Trophoblast cell (in vitro differentiated cells and primary cell): ENCODE results near the gene NFKB2.

ENCODE experiments used
- DNase-seq, 2 donors: peaks; one replicate each; pipeline ENCODE4 v3.0.0-alpha.2; 2016
- H2AFZ ChIP-seq: 2 replicates; pipeline ENCODE4 v1.6.1; 2013; ENCODE audit warnings: low read length, moderate library complexity, mild to moderate bottlenecking; ENCODE audit not compliant: insufficient read depth, poor library complexity
- H2AK5ac ChIP-seq: 2 replicates; pipeline ENCODE4 v1.6.1; 2013; ENCODE audit warnings: mild to moderate bottlenecking, low read length
- H2BK120ac ChIP-seq: 2 replicates; pipeline ENCODE4 v1.6.1; 2013; ENCODE audit warnings: low read length, mild to moderate bottlenecking, moderate library complexity; ENCODE audit not compliant: insufficient read depth, poor library complexity
- H2BK12ac ChIP-seq: 2 replicates; pipeline ENCODE4 v1.6.1; 2013; ENCODE audit warnings: mild to moderate bottlenecking, low read length, moderate library complexity
- H2BK5ac ChIP-seq: 2 replicates; pipeline ENCODE4 v1.6.1; 2013; ENCODE audit warnings: low read length, low read depth, moderate library complexity, mild to moderate bottlenecking; ENCODE audit not compliant: poor library complexity
- H3K14ac ChIP-seq: 2 replicates; pipeline ENCODE4 v1.6.1; 2013; ENCODE audit warnings: mild to moderate bottlenecking, low read length
- H3K18ac ChIP-seq: 2 replicates; pipeline ENCODE4 v1.6.1; 2013; ENCODE audit warnings: mild to moderate bottlenecking, low read length
- H3K23ac ChIP-seq: 2 replicates; pipeline ENCODE4 v1.6.1; 2013; ENCODE audit warnings: low read length
- H3K27ac ChIP-seq: 2 replicates; pipeline ENCODE4 v1.5.1; 2013; ENCODE audit warnings: low read depth, mild to moderate bottlenecking, inconsistent platforms, low read length, moderate library complexity
- H3K27me3 ChIP-seq: 2 replicates; pipeline ENCODE4 v1.6.1; 2013; ENCODE audit warnings: inconsistent platforms, mild to moderate bottlenecking, low read length, moderate library complexity; ENCODE audit not compliant: insufficient read depth
- H3K36me3 ChIP-seq, 2 experiments: 1 replicate in 1 of 2; 2 replicates in 1 of 2; pipeline ENCODE4 v1.6.1; 2013; ENCODE audit warnings: low read length in 2 of 2, mild to moderate bottlenecking in 2 of 2, moderate library complexity in 1 of 2; ENCODE audit not compliant: insufficient read depth in 2 of 2, control insufficient read depth in 1 of 2
- H3K4ac ChIP-seq: 2 replicates; pipeline ENCODE4 v1.6.1; 2013; ENCODE audit warnings: low read depth, mild to moderate bottlenecking, low read length, moderate library complexity
- H3K4me1 ChIP-seq, 2 experiments: 1 replicate in 1 of 2; 2 replicates in 1 of 2; pipeline ENCODE4 v1.6.1; 2013; ENCODE audit warnings: low read length in 2 of 2, mild to moderate bottlenecking in 2 of 2, moderate library complexity in 1 of 2; ENCODE audit not compliant: insufficient read depth in 2 of 2, control insufficient read depth in 1 of 2
- H3K4me2 ChIP-seq: 2 replicates; pipeline ENCODE4 v1.6.1; 2013; ENCODE audit warnings: inconsistent platforms, mild to moderate bottlenecking, low read length, moderate library complexity
- H3K4me3 ChIP-seq: 2 replicates; pipeline ENCODE4 v1.5.1; 2013; ENCODE audit warnings: mild to moderate bottlenecking, low read depth, low read length, inconsistent platforms
- H3K79me1 ChIP-seq: one replicate; pipeline ENCODE4 v1.6.1; 2013; ENCODE audit warnings: low read length
- H3K79me2 ChIP-seq: 2 replicates; pipeline ENCODE4 v1.6.1; 2013; ENCODE audit warnings: low read length, mild to moderate bottlenecking; ENCODE audit not compliant: control insufficient read depth, insufficient read depth, poor library complexity
- H3K9ac ChIP-seq: 2 replicates; pipeline ENCODE4 v1.6.1; 2013; ENCODE audit warnings: mild to moderate bottlenecking, low read length
- H3K9me3 ChIP-seq: 2 replicates; pipeline ENCODE4 v1.6.1; 2013; ENCODE audit warnings: low read depth, mild to moderate bottlenecking, control low read depth, inconsistent platforms, low read length; ENCODE audit not compliant: insufficient read depth
- H4K12ac ChIP-seq: 2 replicates; pipeline ENCODE4 v1.6.1; 2013; ENCODE audit warnings: low read depth, mild to moderate bottlenecking, low read length, moderate library complexity
- H4K8ac ChIP-seq: 2 replicates; pipeline ENCODE4 v1.6.1; 2013; ENCODE audit warnings: low read depth, mild to moderate bottlenecking, low read length, moderate library complexity
- H4K91ac ChIP-seq: one replicate; pipeline ENCODE4 v1.6.1; 2013; ENCODE audit warnings: low read depth, mild to moderate bottlenecking, low read length, moderate library complexity
- WGBS: extraction: QIAGEN DNeasy Blood & Tissue Kit; methylation state at CpG from one replicate; pipeline ENCODE4 v1.1.7; 2013; ENCODE audit warnings: missing lambda C conversion rate; ENCODE audit not compliant: insufficient read length, insufficient coverage; ENCODE audit errors: extremely low coverage; 5-methylcytosine and 5-hydroxymethylcytosine counted together

NFKB2 gene

DNA sequence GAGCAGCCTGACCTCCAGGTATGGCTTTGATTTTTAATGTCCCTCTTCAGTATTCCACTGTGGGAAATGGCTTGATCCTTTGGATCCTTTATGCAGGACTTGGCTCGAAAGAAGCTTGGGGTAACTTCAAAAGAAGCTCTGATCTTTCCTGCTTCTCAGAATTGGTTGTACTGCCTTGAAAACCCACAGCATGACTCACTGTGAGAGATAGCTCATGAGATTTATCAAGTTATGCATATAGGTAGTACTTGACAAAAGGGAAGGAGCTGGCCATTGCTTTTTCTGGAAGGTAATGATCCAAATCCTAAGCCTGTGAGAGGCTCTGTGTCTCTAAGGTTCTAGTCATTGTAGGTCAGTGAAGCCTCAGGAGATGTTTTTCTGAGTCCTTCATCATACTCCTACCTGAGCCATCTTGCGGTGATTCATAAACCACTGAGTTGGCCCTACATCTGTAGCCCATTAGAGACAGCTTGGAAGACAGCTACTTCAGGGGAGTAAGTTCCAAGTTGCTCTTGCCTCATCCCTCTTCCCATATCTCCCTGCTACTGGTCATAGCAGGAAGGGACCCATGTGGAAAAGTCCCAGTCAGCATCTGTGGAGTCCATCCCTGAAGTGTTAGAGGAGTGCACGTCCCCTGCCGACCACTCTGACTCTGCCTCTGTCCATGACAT is 36.7 kb upstream of the NFKB2 start:
- Histone ChIP-seq H4K8ac (no peak overlapping the region), H2AFZ (no peak overlapping the region), H3K9ac (no peak overlapping the region)

DNA sequence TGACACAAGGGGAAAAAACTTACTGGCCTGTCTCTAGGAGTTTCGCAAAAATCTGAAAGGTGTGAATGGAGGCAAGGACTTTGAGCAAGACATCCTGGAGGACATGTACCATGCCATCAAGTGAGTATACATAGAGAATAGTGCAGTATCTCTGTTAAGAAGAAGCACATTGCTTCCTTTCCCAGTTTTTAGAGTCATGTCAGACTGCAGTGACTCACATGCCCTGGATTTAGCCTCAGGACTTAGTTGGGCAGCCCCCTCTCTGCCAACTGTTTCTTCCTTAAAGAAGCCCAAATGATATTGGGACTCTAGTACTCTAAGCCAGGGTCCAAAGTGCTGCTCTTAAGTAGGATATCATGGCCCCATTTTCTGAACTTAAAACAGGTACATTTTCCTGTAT is 28.1 kb upstream of the NFKB2 start:
- Histone ChIP-seq H2AFZ (no peak overlapping the region), H3K27ac (no peak overlapping the region), H3K4me2 (no peak overlapping the region), H2AK5ac (no peak overlapping the region), H3K27me3 (no peaks in the 10 kb centered on the region), H3K79me1 (no peaks in the 10 kb centered on the region), H3K14ac (no peak overlapping the region), H3K9ac (no peak overlapping the region), H4K91ac (no peak overlapping the region), H4K8ac (no peak overlapping the region), H2BK120ac (no peak overlapping the region), H2BK5ac (no peak overlapping the region), H3K79me2 (no peaks in the 10 kb centered on the region), H3K4ac (no peak overlapping the region), H2BK12ac (no peak overlapping the region), H3K4me3 (no peak overlapping the region), H3K9me3 (no peaks in the 10 kb centered on the region), H3K23ac (no peak overlapping the region), H4K12ac (no peak overlapping the region), H3K18ac (no peak overlapping the region), H3K36me3 (peaks cover 55 to 80% of the 10 kb centered on the region in 2 experiments), H3K4me1 (peaks cover 10 to 14% of the 10 kb centered on the region in 2 experiments)
- WGBS, result no CpG with 5 or more reads among the region's 1 CpG
- DNase-seq, result no peak

More for the DNA sequence above, 36.7 kb upstream of the NFKB2 start:
- Histone ChIP-seq H2BK12ac (no peak overlapping the region), H3K4ac (no peak overlapping the region), H3K79me2 (no peaks in the 10 kb centered on the region), H3K23ac (no peak overlapping the region), H3K18ac (no peak overlapping the region), H3K4me3 (no peak overlapping the region), H3K36me3 (peaks cover 34 to 73% of the 10 kb centered on the region in 2 experiments), H4K91ac (no peak overlapping the region), H3K27ac (no peak overlapping the region), H3K14ac (no peak overlapping the region), H3K27me3 (no peaks in the 10 kb centered on the region), H2AK5ac (no peak overlapping the region), H3K4me2 (no peak overlapping the region), H4K12ac (no peak overlapping the region), H2BK120ac (no peak overlapping the region), H2BK5ac (no peak overlapping the region), H3K79me1 (no peaks in the 10 kb centered on the region), H3K9me3 (no peaks in the 10 kb centered on the region), H3K4me1 (no peaks in the 10 kb centered on the region)
- WGBS, result no CpG with 5 or more reads among the region's 4 CpGs
- no peak for DNase-seq

DNA sequence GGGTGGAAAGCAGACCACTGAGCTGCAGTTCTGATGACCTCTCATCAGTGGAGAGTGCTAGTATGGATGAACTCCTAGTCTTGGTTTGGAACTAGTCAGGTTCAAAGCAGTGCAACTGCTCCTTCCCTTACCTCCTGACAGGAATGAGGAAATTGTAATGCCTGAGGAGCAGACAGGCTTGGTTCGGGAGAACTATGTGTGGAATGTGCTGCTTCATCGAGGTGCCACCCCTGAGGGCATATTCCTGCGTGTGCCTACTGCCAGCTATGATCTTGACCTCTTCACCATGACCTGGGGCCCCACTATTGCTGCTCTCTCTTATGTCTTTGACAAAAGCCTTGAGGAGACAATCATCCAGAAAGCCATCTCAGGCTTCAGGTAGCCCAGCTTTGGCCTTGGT is 27.4 kb upstream of the NFKB2 start:
- no peak overlapping the region for H4K12ac ChIP-seq
- peak in 1 of 2 donors; percentile 49 for DNase-seq
- H3K23ac ChIP-seq, result no peak overlapping the region
- no peak overlapping the region for H3K14ac ChIP-seq
- peaks cover 52 to 76% of the 10 kb centered on the region in 2 experiments for H3K36me3 ChIP-seq
- no peaks in the 10 kb centered on the region for H3K27me3 ChIP-seq
- H3K27ac ChIP-seq, result no peak overlapping the region
- H3K18ac ChIP-seq, result no peak overlapping the region
- H3K9me3 ChIP-seq, result no peaks in the 10 kb centered on the region
- no peak overlapping the region for H3K9ac ChIP-seq
- H2AFZ ChIP-seq, result no peak overlapping the region
- H2BK120ac ChIP-seq, result no peak overlapping the region
- H3K79me1 ChIP-seq, result no peaks in the 10 kb centered on the region
- H2BK12ac ChIP-seq, result no peak overlapping the region
- peaks cover 10 to 14% of the 10 kb centered on the region in 2 experiments for H3K4me1 ChIP-seq
- WGBS, result no CpG with 5 or more reads among the region's 3 CpGs
- no peak overlapping the region for H3K4me3 ChIP-seq
- H3K4ac ChIP-seq, result no peak overlapping the region
- H2BK5ac ChIP-seq, result no peak overlapping the region
- no peak overlapping the region for H3K4me2 ChIP-seq
- no peak overlapping the region for H2AK5ac ChIP-seq
- H4K91ac ChIP-seq, result no peak overlapping the region
- no peaks in the 10 kb centered on the region for H3K79me2 ChIP-seq
- no peak overlapping the region for H4K8ac ChIP-seq

DNA sequence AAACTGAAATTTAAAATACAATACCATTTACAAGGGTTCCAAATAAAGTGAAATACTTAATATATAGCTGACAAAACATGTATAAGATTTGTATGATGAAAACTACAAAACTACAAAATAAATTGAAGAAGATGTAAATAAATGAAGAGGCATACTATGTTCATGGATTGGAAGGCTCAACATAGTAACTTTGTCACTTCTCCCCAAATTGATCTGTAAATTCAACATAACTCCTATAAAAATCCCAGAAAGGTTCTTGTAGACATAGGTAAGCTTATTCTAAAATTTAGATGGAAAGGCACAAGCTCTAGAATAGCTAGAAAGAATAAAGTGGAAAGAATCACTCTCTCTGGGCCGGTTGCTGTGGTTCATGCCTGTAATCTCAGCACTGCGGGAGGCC is 24.2 kb upstream of the NFKB2 start:
- no peak overlapping the region for H3K23ac ChIP-seq
- no peak overlapping the region for H2BK120ac ChIP-seq
- peaks cover 57 to 72% of the 10 kb centered on the region in 2 experiments for H3K36me3 ChIP-seq
- no peak overlapping the region for H2AFZ ChIP-seq
- H3K27ac ChIP-seq, result no peak overlapping the region
- no peak overlapping the region for H3K14ac ChIP-seq
- H3K9ac ChIP-seq, result no peak overlapping the region
- no peaks in the 10 kb centered on the region for H3K79me2 ChIP-seq
- H3K27me3 ChIP-seq, result no peaks in the 10 kb centered on the region
- H3K4me1 ChIP-seq, result peaks cover 10 to 14% of the 10 kb centered on the region in 2 experiments
- no peak for DNase-seq
- no peak overlapping the region for H4K8ac ChIP-seq
- H2BK5ac ChIP-seq, result no peak overlapping the region
- H3K4ac ChIP-seq, result no peak overlapping the region
- H3K4me3 ChIP-seq, result no peak overlapping the region
- H4K12ac ChIP-seq, result no peak overlapping the region
- no peak overlapping the region for H2BK12ac ChIP-seq
- H3K79me1 ChIP-seq, result no peaks in the 10 kb centered on the region
- H3K4me2 ChIP-seq, result no peak overlapping the region
- H4K91ac ChIP-seq, result no peak overlapping the region
- H3K18ac ChIP-seq, result no peak overlapping the region
- WGBS, result no CpG with 5 or more reads among the region's 2 CpGs
- H3K9me3 ChIP-seq, result no peaks in the 10 kb centered on the region
- H2AK5ac ChIP-seq, result no peak overlapping the region
